ENCODE measurements around the gene SPAG16. TPM values are rescaled to one million over a fixed set of nuclear protein-coding genes. Genes with fewer than 3 reads are reported as not detected.
A peak's percentile ranks its signal among the peaks of the same experiment; 100 is the strongest.

SPAG16 gene
- total and polyA plus RNA-seq, 2 donors (not counting 1 experiment from before 2014, with no cell fraction given), result 24.1 to 36.8 TPM

- Histone ChIP-seq H3K9ac (ENCODE audit: insufficient read depth, low read length) (no peak overlapping the region), H3K9me3 (ENCODE audit: control insufficient read depth, insufficient read depth, low read depth, low read length) (no peaks in the 10 kb centered on the region), H3K27ac (ENCODE audit: insufficient read depth, low read length) (no peak overlapping the region), H2AFZ (ENCODE audit: low read length) (no peak overlapping the region), H3K36me3 (ENCODE audit: control insufficient read depth, insufficient read depth, low read length) (no peaks in the 10 kb centered on the region), H3K4me3 (replicated peaks in 1 of 4; ENCODE audit: control extremely low read depth in 1 of 4, insufficient read depth in 1 of 4, low read depth in 3 of 4, low read length in 4 of 4) (no peak overlapping the region), H3K79me2 (ENCODE audit: control insufficient read depth, insufficient read depth, low read length) (no peaks in the 10 kb centered on the region), H3K4me2 (ENCODE audit: extremely low read depth, insufficient read depth, low read length) (no peak overlapping the region), H4K20me1 (ENCODE audit: control insufficient read depth, extremely low read depth, insufficient read depth, low read length) (no peaks in the 10 kb centered on the region), H3K4me1 (ENCODE audit: control insufficient read depth, extremely low read depth, insufficient read depth, low read length) (no peaks in the 10 kb centered on the region), H3K27me3 (ENCODE audit: control insufficient read depth, insufficient read depth, low read length) (no peaks in the 10 kb centered on the region)
- no peak for TF ChIP-seq CTCF (conservative IDR thresholded peaks at IDR 0.05 in 1 of 2, IDR thresholded peaks at IDR 0.05 in 1 of 2; ENCODE audit: low read depth in 1 of 2, low read length in 2 of 2)
- TF ChIP-seq EZH2 (IDR thresholded peaks at IDR 0.05; ENCODE audit: low read length, missing control alignments), result no peak
- DNase-seq (ENCODE audit: low read depth in 2 of 2), result no peak
Observed at GRCh38 chr2:214108598-214108997, 824.3 kb downstream of the SPAG16 start.

GRCh38 chr2:214117054-214117453 is 832.8 kb downstream of the SPAG16 start:
- TF ChIP-seq EZH2 (IDR thresholded peaks at IDR 0.05; ENCODE audit: low read length, missing control alignments), result no peak
- TF ChIP-seq CTCF (conservative IDR thresholded peaks at IDR 0.05 in 1 of 2, IDR thresholded peaks at IDR 0.05 in 1 of 2; ENCODE audit: low read depth in 1 of 2, low read length in 2 of 2), result no peak
- Histone ChIP-seq H3K4me3 (replicated peaks in 1 of 4; ENCODE audit: control extremely low read depth in 1 of 4, insufficient read depth in 1 of 4, low read depth in 3 of 4, low read length in 4 of 4) (no peak overlapping the region), H3K9me3 (ENCODE audit: control insufficient read depth, insufficient read depth, low read depth, low read length) (no peaks in the 10 kb centered on the region)

GRCh38 chr2:214126135-214126534 is 841.9 kb downstream of the SPAG16 start:
- peak; percentile 15 to 41 for DNase-seq (ENCODE audit: low read depth in 2 of 2)
- TF ChIP-seq CTCF (conservative IDR thresholded peaks at IDR 0.05 in 1 of 2, IDR thresholded peaks at IDR 0.05 in 1 of 2; ENCODE audit: low read depth in 1 of 2, low read length in 2 of 2), result no peak
- TF ChIP-seq EZH2 (IDR thresholded peaks at IDR 0.05; ENCODE audit: low read length, missing control alignments), result no peak
- H4K20me1 ChIP-seq (ENCODE audit: control insufficient read depth, extremely low read depth, insufficient read depth, low read length), result no peaks in the 10 kb centered on the region
- H3K9me3 ChIP-seq (ENCODE audit: control insufficient read depth, insufficient read depth, low read depth, low read length), result no peaks in the 10 kb centered on the region
- H3K27ac ChIP-seq (ENCODE audit: insufficient read depth, low read length), result no peak overlapping the region
- no peak overlapping the region for H3K4me2 ChIP-seq (ENCODE audit: extremely low read depth, insufficient read depth, low read length)
- H3K36me3 ChIP-seq (ENCODE audit: control insufficient read depth, insufficient read depth, low read length), result no peaks in the 10 kb centered on the region
- H3K4me1 ChIP-seq (ENCODE audit: control insufficient read depth, extremely low read depth, insufficient read depth, low read length), result no peaks in the 10 kb centered on the region
- no peaks in the 10 kb centered on the region for H3K27me3 ChIP-seq (ENCODE audit: control insufficient read depth, insufficient read depth, low read length)
- no peak overlapping the region for H3K9ac ChIP-seq (ENCODE audit: insufficient read depth, low read length)
- no peaks in the 10 kb centered on the region for H3K79me2 ChIP-seq (ENCODE audit: control insufficient read depth, insufficient read depth, low read length)
- no peak overlapping the region for H2AFZ ChIP-seq (ENCODE audit: low read length)
- H3K4me3 ChIP-seq (replicated peaks in 1 of 4; ENCODE audit: control extremely low read depth in 1 of 4, insufficient read depth in 1 of 4, low read depth in 3 of 4, low read length in 4 of 4), result no peak overlapping the region

More at GRCh38 chr2:214117054-214117453, 832.8 kb downstream of the SPAG16 start:
- H4K20me1 ChIP-seq (ENCODE audit: control insufficient read depth, extremely low read depth, insufficient read depth, low read length), result no peaks in the 10 kb centered on the region
- no peaks in the 10 kb centered on the region for H3K4me1 ChIP-seq (ENCODE audit: control insufficient read depth, extremely low read depth, insufficient read depth, low read length)
- H3K27me3 ChIP-seq (ENCODE audit: control insufficient read depth, insufficient read depth, low read length), result no peaks in the 10 kb centered on the region
- H3K4me2 ChIP-seq (ENCODE audit: extremely low read depth, insufficient read depth, low read length), result no peak overlapping the region
- no peak overlapping the region for H3K9ac ChIP-seq (ENCODE audit: insufficient read depth, low read length)
- no peak overlapping the region for H3K27ac ChIP-seq (ENCODE audit: insufficient read depth, low read length)
- DNase-seq (ENCODE audit: low read depth in 2 of 2), result no peak
- H3K36me3 ChIP-seq (ENCODE audit: control insufficient read depth, insufficient read depth, low read length), result no peaks in the 10 kb centered on the region
- H2AFZ ChIP-seq (ENCODE audit: low read length), result no peak overlapping the region
- H3K79me2 ChIP-seq (ENCODE audit: control insufficient read depth, insufficient read depth, low read length), result no peaks in the 10 kb centered on the region

Data from fibroblast of lung (primary cell).